GM18520 (cell line): ENCODE results near the gene JARID2.

ENCODE experiments used
- ATAC-seq: cut with Tn5 transposase; IDR thresholded peaks from one replicate; pipeline ENCODE4 v1.9.1; 2021; ENCODE audit not compliant: unreplicated experiment

Gene JARID2

DNA sequence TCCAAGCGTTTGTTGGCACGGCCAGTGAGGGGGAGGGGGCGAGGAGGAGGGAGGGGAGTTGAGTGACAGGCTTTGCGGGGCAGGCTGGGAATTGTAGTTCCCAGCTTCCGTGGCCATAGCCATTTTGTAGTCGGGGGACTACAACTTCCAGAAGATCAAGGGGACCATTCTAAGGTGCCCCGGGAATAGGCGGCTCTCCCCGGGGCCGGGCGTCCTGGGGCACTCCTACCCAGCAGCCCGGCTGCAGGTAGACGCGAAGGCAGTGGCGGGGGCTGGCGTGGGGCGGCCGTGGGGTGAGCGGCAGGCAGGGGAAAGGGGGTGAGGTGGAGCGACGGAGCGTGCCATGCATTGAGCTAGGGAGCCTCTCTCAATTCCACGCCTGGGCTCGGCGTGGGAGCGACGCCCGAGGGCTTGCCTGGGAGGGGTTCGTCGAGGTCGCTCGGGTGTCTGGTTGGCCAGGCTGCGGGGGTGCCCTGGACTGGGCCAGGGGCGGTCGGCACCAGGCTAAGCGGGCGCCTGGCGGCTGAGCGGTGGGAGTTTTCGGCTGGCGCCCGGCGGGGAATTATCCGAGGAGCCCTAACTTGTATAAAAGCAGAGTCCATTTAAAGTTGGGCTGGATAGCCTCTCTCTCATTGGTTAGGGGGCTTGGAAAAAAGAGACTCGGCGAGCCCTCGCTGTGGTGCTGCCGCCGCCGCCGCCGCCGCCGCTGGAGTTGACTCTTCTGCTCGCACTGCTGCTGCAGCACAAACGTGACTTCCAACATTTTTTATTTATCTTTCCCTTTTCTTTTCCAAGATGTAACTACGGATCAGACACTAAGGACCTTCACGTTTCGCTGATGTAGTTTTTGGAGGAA is at the start of gene JARID2:
Gene JARID2, plus strand, starts transcription at position 709 of the 856 bp plus-strand sequence. CDS start 471 bp downstream, outside the sequence.
- peak; percentile 53 for ATAC-seq

- ATAC-seq = no peak
These were observed 45.8 kb upstream of the JARID2 start for GRCh38 chr6:15200087-15200486.

DNA sequence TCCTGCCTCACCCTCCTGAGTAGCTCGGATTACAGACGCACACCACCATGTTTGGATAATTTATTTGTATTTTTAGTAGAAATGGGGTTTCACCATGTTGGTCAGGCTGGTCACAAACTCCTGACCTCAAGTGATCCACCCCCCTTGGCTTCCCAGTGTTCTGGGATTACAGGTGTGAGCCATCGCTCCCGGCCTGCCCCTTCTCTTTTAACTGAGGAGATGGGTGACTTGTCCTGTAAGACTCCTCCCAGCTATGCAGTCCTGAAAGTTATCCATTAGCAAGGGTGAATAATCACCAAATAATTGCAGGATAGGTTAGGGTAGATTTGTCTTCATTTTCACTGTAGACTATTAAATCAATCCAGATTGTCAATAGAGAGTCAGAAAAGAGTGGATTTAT is 40.5 kb upstream of the JARID2 start:
- ATAC-seq = no peak

GRCh38 chr6:15206887-15207286 is 39.0 kb upstream of the JARID2 start:
- no peak for ATAC-seq

DNA sequence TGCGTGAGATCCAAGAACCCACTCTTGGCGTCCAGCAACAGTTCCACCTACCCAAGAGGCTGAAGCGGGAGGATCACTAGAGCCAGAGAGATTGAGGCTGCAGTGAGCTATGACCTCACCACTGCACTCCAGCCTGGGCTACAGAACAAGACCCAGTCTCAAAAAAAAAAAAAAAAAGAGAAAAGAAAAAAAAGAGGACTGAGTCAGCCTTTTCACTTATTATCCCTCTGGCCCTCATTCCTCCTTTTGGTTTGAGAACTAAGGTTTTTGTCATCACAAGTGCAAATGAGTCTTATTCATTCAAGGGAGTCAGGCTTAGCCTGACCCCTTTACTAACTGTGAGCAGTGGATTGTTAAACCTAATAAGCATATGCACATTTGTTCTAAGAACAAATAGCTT is 37.9 kb upstream of the JARID2 start:
- no peak for ATAC-seq

DNA sequence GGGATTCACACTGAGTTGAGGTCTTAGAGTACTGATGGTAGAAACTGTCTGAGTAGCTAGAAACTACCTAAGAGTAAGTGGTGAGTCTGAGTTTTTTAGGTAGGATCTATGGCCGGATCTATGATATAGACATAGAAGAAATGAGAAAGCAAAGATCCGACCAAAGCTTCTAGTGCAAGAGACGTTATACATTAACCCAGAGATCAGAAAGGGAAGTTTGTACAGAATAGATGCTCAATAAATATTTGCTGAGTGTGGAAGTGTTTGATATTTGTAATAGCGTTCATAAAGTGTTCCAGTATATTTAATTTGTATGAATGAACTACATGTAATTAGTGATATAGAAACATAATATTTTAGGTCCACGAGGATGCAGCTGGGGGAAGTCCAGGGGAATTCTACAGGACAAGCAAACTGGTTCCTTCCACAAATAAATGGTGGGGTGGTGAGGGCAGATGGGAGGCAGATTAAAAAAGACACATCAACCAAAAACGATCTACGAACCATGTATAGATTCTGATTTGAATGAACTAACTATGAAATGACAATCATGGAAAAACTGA is 31.9 kb upstream of the JARID2 start:
- no peak for ATAC-seq

DNA sequence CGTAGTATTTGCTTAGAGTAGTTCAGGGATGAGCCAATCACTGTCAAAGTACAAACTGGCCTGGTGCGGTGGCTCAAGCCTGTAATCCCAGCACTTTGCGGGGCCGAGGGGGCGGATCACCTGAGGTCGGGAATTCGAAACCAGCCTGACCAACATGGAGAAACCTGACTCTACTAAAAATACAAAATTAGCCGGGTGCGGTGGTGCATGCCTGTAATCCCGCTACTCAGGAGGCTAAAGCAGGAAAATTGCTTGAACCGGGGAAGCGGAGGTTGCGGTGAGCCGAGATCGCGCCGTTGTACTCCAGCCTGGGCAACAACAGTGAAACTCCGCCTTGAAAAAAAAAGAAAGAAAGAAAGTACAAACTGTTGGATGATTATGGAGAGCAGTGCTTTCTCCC is 27.5 kb upstream of the JARID2 start:
- ATAC-seq = no peak

- no peak for ATAC-seq
These were observed 25.8 kb upstream of the JARID2 start for GRCh38 chr6:15220062-15220461.

DNA sequence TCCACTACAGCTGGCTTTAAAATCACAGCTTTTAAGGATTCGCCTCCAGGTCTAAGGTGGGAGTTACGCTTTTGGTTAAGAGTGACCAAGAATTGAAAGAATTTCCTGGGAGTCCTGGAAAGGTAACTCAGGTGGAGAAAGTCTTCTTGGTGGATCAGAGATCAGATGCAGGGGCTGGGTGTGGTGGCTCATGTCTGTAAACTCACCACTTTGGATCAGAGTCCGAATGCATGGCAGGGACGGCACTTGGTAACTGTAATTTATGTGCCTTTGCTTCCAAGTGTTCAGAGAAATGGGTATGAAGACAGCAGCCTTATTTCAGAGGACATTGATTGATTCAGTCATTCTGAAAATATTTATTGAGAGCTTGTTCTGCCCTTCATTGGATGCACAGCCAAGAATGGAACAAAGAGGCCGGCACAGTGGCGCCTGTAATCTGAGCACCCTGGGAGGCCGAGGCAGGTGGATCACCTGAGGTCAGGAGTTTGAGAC is 18.0 kb upstream of the JARID2 start:
- ATAC-seq = no peak

- no peak for ATAC-seq
These were observed 15.0 kb upstream of the JARID2 start for GRCh38 chr6:15230827-15231226.

GRCh38 chr6:15232836-15233510 is 12.9 kb upstream of the JARID2 start:
- no peak for ATAC-seq

DNA sequence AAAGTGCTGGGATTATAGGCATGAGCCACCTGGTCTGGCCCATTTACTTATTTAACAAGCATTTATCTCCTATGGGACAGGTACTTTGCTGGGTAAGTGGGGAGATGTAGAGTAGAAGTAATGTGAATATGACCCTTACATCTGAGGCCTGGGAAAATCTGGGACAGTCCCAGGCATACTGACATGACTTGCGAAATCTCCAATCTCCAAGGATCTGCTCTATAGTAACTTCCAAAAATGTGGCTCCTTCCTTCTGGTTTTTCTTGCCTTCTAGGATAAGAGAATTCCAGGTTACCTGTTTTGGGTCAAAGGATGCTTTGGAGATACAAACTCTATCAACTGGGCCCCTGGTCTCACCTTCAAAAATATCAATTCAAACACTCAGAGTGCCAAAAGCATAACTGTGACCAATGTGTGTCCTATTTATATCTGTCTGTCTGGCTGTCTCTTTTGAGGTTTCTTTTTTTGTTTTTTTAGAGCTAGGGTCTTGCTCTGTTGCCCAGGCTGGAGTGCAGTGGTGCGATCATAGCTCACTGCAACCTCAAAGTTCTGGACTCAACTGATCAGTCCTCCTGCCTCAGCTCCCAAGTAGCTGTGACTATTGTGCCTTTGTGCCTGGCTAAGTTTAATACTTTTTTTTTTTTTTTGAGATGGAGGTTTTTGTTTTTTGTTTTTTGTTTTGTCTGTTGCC is 11.7 kb upstream of the JARID2 start:
- ATAC-seq = no peak

DNA sequence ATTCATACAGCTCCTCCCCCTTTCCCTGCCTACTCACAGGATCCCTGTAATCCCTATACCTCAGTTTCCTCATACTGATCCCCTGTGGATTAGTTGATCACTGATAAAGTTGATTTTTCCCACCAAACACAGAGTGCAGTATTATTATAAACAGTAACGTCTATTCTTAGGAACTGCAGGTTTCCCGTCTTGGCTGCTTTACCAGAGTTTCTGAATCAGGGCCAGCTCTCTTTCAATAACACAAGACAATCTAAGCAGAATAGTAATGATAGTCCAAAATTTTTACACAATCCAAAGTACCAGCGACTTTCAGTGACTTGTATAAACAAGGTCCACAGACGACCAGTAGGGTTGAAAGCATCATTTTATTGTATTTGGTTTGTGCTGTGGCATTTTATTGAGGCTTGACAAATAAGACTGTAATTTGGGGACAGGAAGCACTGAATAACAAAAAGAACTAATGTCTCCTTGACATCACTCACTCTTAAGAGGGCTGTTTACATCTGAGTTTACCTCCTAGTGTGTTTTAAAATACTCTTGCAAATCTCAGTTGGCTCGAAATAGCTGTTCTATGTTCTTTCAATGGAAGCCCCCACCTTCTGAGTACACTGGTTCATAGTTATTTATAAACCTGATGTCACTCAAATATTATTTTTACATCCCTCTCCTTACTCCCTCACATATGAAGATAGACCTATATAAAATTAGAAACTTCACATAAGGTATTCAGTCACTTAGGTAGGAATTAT is 6.1 kb upstream of the JARID2 start:
- no peak for ATAC-seq

DNA sequence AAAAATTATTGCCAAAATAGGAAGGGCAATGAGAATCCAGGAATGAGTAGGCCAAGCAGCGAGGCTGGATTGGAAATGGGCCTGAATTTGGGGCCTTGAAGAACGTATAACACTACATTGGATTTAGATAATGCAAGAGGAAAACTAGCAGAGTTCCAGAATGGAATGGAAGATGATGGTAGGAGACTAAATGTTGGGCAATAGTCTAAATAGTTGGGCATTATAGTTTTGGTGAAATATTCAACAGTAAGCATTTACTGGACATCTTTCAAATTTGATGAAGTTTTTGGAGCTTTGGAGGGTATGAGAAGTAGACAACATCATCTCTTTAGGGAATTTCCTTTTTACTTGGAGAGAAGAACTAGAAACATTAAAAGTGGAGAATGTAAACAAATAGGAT is 3.4 kb upstream of the JARID2 start:
- no peak for ATAC-seq

- no peak for ATAC-seq
These were observed 2.8 kb upstream of the JARID2 start for GRCh38 chr6:15242937-15243614.

- ATAC-seq = no peak
These were observed 1.8 kb upstream of the JARID2 start for GRCh38 chr6:15243910-15244619.

DNA sequence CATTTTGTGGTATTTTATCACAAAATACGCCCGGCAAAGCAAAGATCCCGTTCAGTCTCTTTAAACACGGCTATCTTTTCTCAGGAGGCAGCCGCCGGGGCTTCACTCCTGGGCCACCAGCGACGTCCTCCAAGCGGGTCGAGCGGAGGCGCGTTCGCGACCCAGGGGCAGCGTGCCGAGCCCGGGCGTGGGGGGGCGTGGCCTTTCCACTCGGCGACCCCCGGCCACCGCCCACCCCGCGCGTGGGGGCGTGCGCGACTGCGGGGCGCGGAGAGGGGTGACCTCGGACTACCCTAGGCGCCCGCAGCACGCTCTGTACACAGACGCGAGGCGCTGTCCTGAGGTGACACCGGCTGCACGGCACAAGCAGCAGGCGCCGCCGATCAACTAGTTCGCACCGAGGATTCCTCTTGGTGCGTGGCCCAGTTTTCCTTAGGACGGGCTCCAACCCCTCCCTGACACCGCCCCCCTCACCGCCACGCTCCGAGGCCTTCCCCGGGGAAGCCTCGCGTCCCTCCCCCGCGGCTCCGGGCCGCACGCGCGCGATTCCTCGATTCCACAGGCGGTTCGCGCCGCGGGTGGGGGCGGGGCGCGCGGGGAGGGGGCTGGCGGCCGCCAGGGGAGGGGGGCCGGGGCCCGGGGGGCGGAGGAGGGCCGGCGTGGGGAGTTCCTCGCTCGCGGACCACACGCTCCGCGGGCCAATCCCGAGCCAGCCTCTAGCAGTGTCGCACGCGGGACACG is 1.1 kb upstream of the JARID2 start:
- no peak for ATAC-seq

DNA sequence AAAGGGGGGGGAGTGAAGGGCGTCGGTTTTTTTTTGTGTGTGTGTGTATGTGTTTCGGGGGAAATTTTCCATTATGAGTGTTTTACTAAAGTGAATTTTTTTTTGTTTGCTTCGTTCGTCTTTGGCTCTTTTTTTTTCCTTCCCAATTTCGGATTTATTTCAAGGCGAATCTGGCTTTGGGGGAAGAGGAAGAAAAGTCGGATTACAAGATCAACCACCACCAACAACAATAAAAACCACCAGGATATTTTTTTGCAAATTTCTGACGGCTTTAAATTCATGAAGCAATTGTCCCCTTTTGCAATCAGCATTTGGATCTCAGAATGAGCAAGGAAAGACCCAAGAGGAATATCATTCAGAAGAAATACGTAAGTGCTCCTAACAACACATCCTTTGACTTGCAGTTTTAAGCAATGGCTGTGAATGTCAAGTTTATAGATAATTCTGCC is 372 bp downstream of the JARID2 start:
- ATAC-seq = no peak
